Upper lobe of left lung (tissue), 4 donors: Measurements from ENCODE around the gene HNF4A.

Experiments
- CTCF ChIP-seq, 6 experiments: fragments of 450-650 bp in 4 of 6; fragments of 200-600 bp in 2 of 6; sonication (generic) in 2 of 6; IDR thresholded peaks; one replicate each; pipeline ENCODE4 v1.5.1; 2016 to 2019; ENCODE audit warnings: antibody characterized with exemption in 6 of 6
- EP300 ChIP-seq, 4 donors: sonication (generic); formaldehyde crosslinking; IDR thresholded peaks; one replicate each; pipeline ENCODE4 v1.5.1; 2017; ENCODE audit warnings: antibody characterized with exemption in 4 of 4, control low read depth in 2 of 4
- POLR2AphosphoS5 ChIP-seq, 2 donors: sonication (generic); formaldehyde crosslinking; IDR thresholded peaks; one replicate each; pipeline ENCODE4 v1.5.1; 2017; ENCODE audit warnings: antibody characterized with exemption in 2 of 2

- TF ChIP-seq CTCF (IDR thresholded peaks at IDR 0.05) (no peak), EP300 (IDR thresholded peaks at IDR 0.05) (no peak), POLR2AphosphoS5 (IDR thresholded peaks at IDR 0.05) (no peak)
Measured at GRCh38 chr20:44382641-44383040, 27.1 kb downstream of the HNF4A start.
